Stimulated activated CD8-positive, alpha-beta memory T cell treated with anti-CD3 and anti-CD28 coated beads, Interleukin-7, amount 100 ng/mL, for 24 hours (primary cell): ENCODE data around the gene UQCC5.

Experiments used
- DNase-seq: peaks from one replicate; pipeline ENCODE4 v3.0.0-alpha.2; 2020; ENCODE audit warnings: low read depth

The UQCC5 gene

GRCh38 chr3:52504977-52505376 lies 31.4 kb upstream of the UQCC5 start:
- DNase-seq: no peak

GRCh38 chr3:52506266-52506966 lies 30.0 kb upstream of the UQCC5 start:
- no peak for DNase-seq

DNA sequence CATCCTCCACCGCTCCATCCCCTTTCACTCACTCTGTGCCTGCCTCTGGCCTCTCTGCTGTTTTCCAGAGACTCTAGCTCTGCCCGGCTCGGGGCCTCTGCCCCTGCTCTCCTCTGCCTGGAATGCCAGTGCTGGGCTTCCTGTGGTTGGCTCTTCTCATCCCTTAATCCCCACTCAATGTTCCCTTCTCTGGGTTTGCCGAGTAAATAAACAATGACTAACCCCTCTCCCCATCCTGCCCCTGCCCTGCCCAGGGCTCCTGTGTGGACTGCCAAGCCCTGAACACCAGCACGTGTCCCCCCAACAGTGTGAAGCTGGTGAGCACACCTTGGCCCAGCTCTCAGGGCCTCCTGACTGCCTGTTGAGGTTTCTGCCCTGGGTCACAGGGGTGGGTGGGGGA lies 29.0 kb upstream of the UQCC5 start:
- no peak for DNase-seq

DNA sequence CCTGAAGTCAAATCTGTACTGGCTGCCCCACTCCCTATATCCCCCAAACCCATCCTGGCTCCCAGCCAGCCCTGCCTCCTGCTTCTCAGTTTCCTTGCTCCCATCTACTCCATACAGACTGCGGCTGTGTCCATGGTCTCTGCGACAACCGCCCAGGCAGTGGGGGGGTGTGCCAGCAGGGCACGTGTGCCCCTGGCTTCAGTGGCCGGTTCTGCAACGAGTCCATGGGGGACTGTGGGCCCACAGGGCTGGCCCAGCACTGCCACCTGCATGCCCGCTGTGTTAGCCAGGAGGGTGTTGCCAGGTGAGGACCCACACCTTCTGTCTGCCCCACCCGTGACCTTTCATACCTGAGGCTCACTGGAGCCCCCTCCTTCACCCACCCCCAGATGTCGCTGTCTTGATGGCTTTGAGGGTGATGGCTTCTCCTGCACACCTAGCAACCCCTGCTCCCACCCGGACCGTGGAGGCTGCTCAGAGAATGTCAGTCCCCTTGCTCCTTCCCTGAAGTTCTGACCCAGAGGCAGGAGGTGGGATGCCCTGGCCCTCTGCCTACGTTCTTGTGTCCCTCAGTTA lies 26.6 kb upstream of the UQCC5 start:
- no peak for DNase-seq

DNA sequence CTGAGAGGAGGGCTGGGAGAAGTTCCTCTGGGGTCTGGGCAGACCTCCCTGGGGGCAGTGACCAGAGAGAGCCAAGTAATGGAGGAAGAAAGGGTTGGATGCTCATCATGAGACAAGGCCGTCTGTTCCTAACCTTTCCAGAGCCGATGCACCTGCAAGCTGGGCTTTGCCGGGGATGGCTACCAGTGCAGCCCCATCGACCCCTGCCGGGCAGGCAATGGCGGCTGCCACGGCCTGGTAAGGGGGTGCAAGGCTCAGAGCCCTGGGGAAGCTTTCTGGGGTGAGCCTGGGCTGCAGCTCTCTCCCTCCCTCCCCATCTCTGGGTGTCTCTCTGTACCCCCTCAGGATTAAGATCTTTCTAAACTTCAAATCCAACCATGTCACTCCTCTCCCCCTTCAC lies 24.9 kb upstream of the UQCC5 start:
- DNase-seq: no peak

DNA sequence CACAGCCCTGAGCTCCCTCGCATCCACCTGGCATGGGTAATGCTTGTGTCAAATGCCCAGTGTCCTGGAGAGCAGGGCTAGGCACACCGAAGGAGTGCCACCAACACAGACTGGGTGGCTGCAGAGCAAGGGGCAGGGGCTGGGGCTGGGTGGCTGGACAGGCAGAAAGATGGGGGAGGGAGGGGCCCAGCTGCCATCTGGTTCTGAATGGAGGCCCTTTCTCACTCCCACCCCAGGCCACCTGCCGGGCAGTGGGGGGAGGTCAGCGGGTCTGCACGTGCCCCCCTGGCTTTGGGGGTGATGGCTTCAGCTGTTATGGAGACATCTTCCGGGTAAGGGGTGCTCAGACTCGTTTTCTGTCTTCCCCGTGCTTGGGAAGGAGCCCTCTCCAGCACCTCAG lies 24.3 kb upstream of the UQCC5 start:
- no peak for DNase-seq

GRCh38 chr3:52512727-52513126 lies 23.7 kb upstream of the UQCC5 start:
- DNase-seq: no peak

GRCh38 chr3:52513281-52513680 lies 23.1 kb upstream of the UQCC5 start:
- no peak for DNase-seq

DNA sequence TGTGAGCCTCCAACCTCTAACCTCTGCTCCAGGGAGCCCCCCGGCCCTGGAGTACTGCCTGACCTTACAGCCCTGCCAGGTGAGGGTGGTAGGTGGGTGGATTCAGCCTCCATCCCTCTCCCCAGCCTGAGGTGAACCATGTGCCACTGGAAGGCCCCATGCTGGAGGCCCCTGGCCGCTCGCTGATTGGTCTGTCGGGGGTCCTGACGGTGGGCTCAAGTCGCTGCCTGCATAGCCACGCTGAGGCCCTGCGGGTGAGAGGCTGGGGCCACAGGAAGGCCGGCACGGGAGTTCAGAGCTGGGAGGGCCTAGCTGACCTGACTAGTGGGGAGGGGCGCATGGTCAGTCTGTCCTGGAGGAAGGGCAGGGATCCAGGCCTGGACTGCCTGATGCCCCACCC lies 21.8 kb upstream of the UQCC5 start:
- DNase-seq: no peak

GRCh38 chr3:52515192-52515591 lies 21.2 kb upstream of the UQCC5 start:
- DNase-seq: no peak

GRCh38 chr3:52516509-52517195 lies 19.8 kb upstream of the UQCC5 start:
- DNase-seq: no peak

- no peak for DNase-seq
Measured at GRCh38 chr3:52517796-52518722, 18.3 kb upstream of the UQCC5 start.

DNA sequence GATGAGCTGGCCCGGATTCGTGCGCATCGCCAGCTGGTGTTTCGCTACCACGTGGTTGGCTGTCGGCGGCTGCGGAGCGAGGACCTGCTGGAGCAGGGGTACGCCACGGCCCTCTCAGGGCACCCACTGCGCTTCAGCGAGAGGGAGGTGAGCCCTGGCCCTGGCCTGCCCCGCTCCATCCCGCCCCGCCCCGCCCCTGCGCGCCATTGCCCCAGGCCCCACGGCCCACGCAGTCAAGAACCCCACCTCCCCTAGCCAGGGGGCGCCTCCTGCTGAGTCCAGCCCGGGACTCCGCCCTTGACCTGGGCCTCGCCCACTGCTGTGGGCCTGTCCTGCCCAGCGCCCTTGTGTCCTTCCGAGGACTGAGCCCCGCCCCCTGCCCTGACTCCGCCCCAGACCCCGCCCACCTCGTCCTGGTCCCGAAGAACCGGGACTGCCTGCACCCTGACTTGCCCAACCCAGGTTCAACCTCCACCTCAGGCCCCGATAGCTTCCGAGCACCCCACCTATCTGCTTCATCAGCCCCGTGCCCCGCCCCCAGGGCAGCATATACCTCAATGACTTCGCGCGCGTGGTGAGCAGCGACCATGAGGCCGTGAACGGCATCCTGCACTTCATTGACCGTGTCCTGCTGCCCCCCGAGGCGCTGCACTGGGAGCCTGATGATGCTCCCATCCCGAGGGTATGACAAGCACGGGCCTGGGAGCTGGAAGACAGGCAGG lies 17.5 kb upstream of the UQCC5 start:
- no peak for DNase-seq

- DNase-seq: no peak
Measured at GRCh38 chr3:52519445-52520140, 16.8 kb upstream of the UQCC5 start.

GRCh38 chr3:52520141-52520667 lies 16.2 kb upstream of the UQCC5 start:
- no peak for DNase-seq

DNA sequence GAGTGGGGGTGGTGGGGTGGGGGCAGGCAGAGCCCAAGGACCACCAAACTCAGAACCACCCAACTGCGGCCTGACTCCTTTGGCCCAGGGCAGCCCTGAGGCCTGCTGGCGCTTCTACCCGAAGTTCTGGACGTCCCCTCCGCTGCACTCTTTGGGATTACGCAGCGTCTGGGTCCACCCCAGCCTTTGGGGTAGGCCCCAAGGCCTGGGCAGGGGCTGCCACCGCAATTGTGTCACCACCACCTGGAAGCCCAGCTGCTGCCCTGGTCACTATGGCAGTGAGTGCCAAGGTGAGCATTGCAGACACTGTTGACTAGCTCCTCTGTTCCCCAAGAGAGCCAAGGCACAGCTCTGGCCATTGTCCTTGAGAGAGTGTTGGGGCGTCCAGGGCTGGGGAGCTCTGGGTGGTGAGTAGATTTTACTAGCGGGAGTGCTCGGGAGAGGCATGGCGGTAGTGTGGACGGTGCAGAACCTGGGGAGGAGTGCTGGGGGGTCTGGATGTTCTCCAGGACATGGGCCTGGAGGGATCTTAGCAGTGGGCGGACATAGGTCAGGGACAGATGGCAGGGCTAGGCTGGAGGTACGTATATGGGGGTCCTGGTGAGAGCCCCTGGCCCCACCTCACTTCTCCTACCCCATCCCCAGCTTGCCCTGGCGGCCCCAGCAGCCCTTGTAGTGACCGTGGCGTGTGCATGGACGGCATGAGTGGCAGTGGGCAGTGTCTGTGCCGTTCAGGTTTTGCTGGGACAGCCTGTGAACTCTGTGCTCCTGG lies 15.5 kb upstream of the UQCC5 start:
- no peak for DNase-seq

GRCh38 chr3:52521488-52521824 lies 14.9 kb upstream of the UQCC5 start:
- no peak for DNase-seq

DNA sequence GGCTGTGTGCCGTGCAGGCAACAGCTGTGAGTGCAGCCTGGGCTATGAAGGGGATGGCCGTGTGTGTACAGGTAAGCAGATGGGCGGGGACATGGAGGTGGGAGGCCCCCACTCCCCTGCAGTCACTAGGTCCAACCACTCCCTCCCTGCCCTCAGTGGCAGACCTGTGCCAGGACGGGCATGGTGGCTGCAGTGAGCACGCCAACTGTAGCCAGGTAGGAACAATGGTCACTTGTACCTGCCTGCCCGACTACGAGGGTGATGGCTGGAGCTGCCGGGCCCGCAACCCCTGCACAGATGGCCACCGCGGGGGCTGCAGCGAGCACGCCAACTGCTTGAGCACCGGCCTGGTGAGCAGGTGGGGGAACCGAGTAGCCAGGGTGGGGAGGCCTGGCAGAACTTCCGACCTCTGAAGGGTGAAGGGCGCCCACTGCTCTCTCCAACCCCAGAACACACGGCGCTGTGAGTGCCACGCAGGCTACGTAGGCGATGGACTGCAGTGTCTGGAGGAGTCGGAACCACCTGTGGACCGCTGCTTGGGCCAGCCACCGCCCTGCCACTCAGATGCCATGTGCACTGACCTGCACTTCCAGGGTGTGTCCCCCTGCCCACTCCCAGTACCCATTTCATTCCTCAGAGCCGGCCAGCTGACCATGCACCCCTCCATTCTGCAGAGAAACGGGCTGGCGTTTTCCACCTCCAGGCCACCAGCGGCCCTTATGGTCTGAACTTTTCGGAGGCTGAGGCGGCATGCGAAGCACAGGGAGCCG lies 14.3 kb upstream of the UQCC5 start:
- DNase-seq: no peak

DNA sequence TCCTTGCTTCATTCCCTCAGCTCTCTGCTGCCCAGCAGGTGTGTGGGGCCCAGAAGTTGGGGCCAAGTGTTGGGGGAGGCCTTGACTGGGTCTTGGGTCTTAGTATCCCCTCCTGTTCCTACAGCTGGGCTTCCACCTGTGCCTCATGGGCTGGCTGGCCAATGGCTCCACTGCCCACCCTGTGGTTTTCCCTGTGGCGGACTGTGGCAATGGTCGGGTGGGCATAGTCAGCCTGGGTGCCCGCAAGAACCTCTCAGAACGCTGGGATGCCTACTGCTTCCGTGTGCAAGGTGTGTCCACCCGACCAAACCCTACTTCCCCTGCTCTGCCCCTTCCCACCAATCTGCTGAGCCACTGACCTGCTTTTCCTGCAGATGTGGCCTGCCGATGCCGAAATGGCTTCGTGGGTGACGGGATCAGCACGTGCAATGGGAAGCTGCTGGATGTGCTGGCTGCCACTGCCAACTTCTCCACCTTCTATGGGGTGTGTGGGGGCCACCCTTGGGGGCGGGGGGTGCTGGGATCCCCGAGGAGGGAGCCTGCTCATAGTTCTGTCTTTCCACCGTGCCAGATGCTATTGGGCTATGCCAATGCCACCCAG lies 13.7 kb upstream of the UQCC5 start:
- DNase-seq: no peak
